A549 (cell line): ENCODE measurements around the gene VWCE.
"Not testable (repeated sequence)": the region's sequence is repeated elsewhere in the genome, so short reads cannot be mapped to it uniquely, and the experiment has no call there.

Source experiments
- CTCF ChIP-seq: fragments of >200 bp; sonication (Bioruptor Twin); formaldehyde crosslinking; IDR thresholded peaks from 3 replicates; pipeline ENCODE4 v1.5.1; 2016
- HDAC2 ChIP-seq: fragments of 200-600 bp; sonication (generic); IDR thresholded peaks from 2 replicates; pipeline ENCODE4 v1.6.1; 2016
- KDM5A ChIP-seq: fragments of 200-600 bp; sonication (generic); IDR thresholded peaks from 2 replicates; pipeline ENCODE4 v1.6.1; 2016; ENCODE audit warnings: antibody characterized with exemption, mild to moderate bottlenecking
- MAFK ChIP-seq: fragments of 450-650 bp; IDR thresholded peaks from 2 replicates; pipeline ENCODE4 v1.6.1; 2014; ENCODE audit not compliant: partially characterized antibody
- RAD21 ChIP-seq, 2 experiments: fragments of >200 bp in 1 of 2; sonication (Bioruptor Twin) in 1 of 2; formaldehyde crosslinking in 1 of 2; IDR thresholded peaks in 1 of 2; conservative IDR thresholded peaks in 1 of 2; 2 replicates in 1 of 2; 3 replicates in 1 of 2; pipeline ENCODE4 v1.6.1; 2012 to 2018; ENCODE audit warnings: inconsistent platforms in 1 of 2
- ZC3H11A ChIP-seq: fragments of 450-650 bp; IDR thresholded peaks from 2 replicates; pipeline ENCODE4 v1.6.1; 2014; ENCODE audit warnings: antibody characterized with exemption, mild to moderate bottlenecking
- ZFP36 ChIP-seq: fragments of 450-650 bp; IDR thresholded peaks from 2 replicates; pipeline ENCODE4 v1.6.1; 2014; ENCODE audit warnings: borderline replicate concordance; ENCODE audit not compliant: partially characterized antibody

- TF ChIP-seq ZC3H11A; ZFP36; HDAC2; CTCF; KDM5A; MAFK; RAD21 (conservative IDR thresholded peaks at IDR 0.05 in 1 of 2, IDR thresholded peaks at IDR 0.05 in 1 of 2): not testable (repeated sequence)
Observed at GRCh38 chr11:61232548-61233145, 62.5 kb downstream of the VWCE start.
